Endothelial cell of umbilical vein (primary cell): ENCODE results near the gene ZNF839. TPM values are rescaled to one million over a fixed set of nuclear protein-coding genes. Genes with fewer than 3 reads are reported as not detected.

ENCODE experiments used
- BruUV-seq: library from RNA; stranded (reverse); fragments of 400-500 nt; replicated peaks from 2 replicates; lab custom pipeline; 2021; lab: Mats Ljungman, UMichigan
- CTCF ChIA-PET: fragments of 300-600, 350-600 bp; sonication (Branson Sonifier 250); formaldehyde crosslinking; loops from one replicate; lab custom pipeline; 2021; ENCODE audit warnings: antibody characterized with exemption, inconsistent platforms; lab: Charles Lee
- POLR2A ChIA-PET: fragments of 300-600, 350-600 bp; sonication (Branson Sonifier 250); formaldehyde crosslinking; loops from one replicate; lab custom pipeline; 2021; ENCODE audit warnings: antibody characterized with exemption, inconsistent platforms; lab: Charles Lee
- DNase-seq: peaks from one replicate; pipeline ENCODE4 v3.0.0-alpha.2; 2011; ENCODE audit warnings: low read depth, low spot score
- FAIRE-seq: peaks from 2 replicates; lab custom pipeline; 2011; peaks lifted over from hg19 to GRCh38; lab: Jason Lieb, UNC
- H2AFZ ChIP-seq: 2 replicates; pipeline ENCODE4 v1.6.0; 2012; ENCODE audit warnings: low read depth, low read length, control low read depth, inconsistent platforms
- H3K27ac ChIP-seq: 2 replicates; pipeline ENCODE4 v1.5.1; 2011; ENCODE audit warnings: low read depth, mild to moderate bottlenecking, control low read depth, low read length, moderate library complexity; ENCODE audit not compliant: insufficient read depth
- H3K27me3 ChIP-seq, 2 experiments: 2 replicates each; pipeline versions ENCODE4 v1.6.0 to v1.6.1; 2011; ENCODE audit warnings: low read length in 2 of 2, mixed read lengths in 1 of 2; ENCODE audit not compliant: control insufficient read depth in 2 of 2, insufficient read depth in 2 of 2
- H3K36me3 ChIP-seq, 2 experiments: 2 replicates in 1 of 2; 3 replicates in 1 of 2; pipeline ENCODE4 v1.5.1; 2011; ENCODE audit warnings: low read length in 2 of 2, mild to moderate bottlenecking in 1 of 2, moderate library complexity in 1 of 2; ENCODE audit not compliant: control insufficient read depth in 2 of 2, insufficient read depth in 2 of 2; ENCODE audit errors: extremely low read depth in 1 of 2
- H3K4me1 ChIP-seq: 3 replicates; pipeline ENCODE4 v1.5.1; 2011; ENCODE audit warnings: mild to moderate bottlenecking, low read length; ENCODE audit not compliant: control insufficient read depth, insufficient read depth; ENCODE audit errors: extremely low read depth
- H3K4me2 ChIP-seq: 2 replicates; pipeline ENCODE4 v1.6.1; 2011; ENCODE audit warnings: low read length, control low read depth, mixed read lengths; ENCODE audit not compliant: insufficient read depth
- H3K4me3 ChIP-seq, 3 experiments: fragments of 200-600 bp in 1 of 3; sonication (generic), shearing (Covaris generic) in 1 of 3; replicated peaks in 1 of 3; 2 replicates each; pipeline ENCODE4 v1.5.1; 2011 to 2016; ENCODE audit warnings: control low read depth in 3 of 3, low read length in 3 of 3, mild to moderate bottlenecking in 2 of 3, inconsistent platforms in 1 of 3, low read depth in 1 of 3, moderate library complexity in 1 of 3; ENCODE audit not compliant: insufficient read depth in 1 of 3
- H3K79me2 ChIP-seq: 2 replicates; pipeline ENCODE4 v1.6.0; 2012; ENCODE audit warnings: low read length, inconsistent platforms; ENCODE audit not compliant: control insufficient read depth, insufficient read depth
- H3K9ac ChIP-seq: replicated peaks from 2 replicates; pipeline ENCODE3; 2011; ENCODE audit warnings: low read length, control low read depth; ENCODE audit not compliant: insufficient read depth; ENCODE audit errors: extremely low read depth
- H3K9me1 ChIP-seq: replicated peaks from 3 replicates; pipeline ENCODE4 v1.6.0; 2011; ENCODE audit warnings: mild to moderate bottlenecking, low read length; ENCODE audit not compliant: control insufficient read depth, insufficient read depth; ENCODE audit errors: extremely low read depth
- H3K9me3 ChIP-seq: replicated peaks from 2 replicates; pipeline ENCODE4 v1.5.1; 2012; ENCODE audit warnings: low read length, inconsistent platforms; ENCODE audit not compliant: control insufficient read depth, insufficient read depth
- H4K20me1 ChIP-seq: replicated peaks from 2 replicates; pipeline ENCODE3; 2011; ENCODE audit warnings: mild to moderate bottlenecking, low read length; ENCODE audit not compliant: control insufficient read depth, insufficient read depth; ENCODE audit errors: extremely low read depth
- EZH2 ChIP-seq: IDR thresholded peaks from 2 replicates; pipeline ENCODE4 v1.6.1; 2012; ENCODE audit warnings: borderline replicate concordance, low read depth, mild to moderate bottlenecking, moderate library complexity, low read length, inconsistent platforms; ENCODE audit not compliant: severe bottlenecking
- FOS ChIP-seq: IDR thresholded peaks from 2 replicates; pipeline ENCODE4 v1.6.1; 2011; ENCODE audit warnings: mild to moderate bottlenecking, low read length, moderate library complexity, borderline replicate concordance; ENCODE audit not compliant: insufficient read depth
- GATA2 ChIP-seq: IDR thresholded peaks from 2 replicates; pipeline ENCODE4 v1.7.0; 2011; ENCODE audit warnings: low read depth, mild to moderate bottlenecking, moderate library complexity, mixed read lengths, low read length; ENCODE audit not compliant: insufficient read length, insufficient read depth
- JUN ChIP-seq: IDR thresholded peaks from 2 replicates; pipeline ENCODE4 v1.6.1; 2011; ENCODE audit warnings: borderline replicate concordance, low read depth; ENCODE audit not compliant: insufficient read length, insufficient read depth
- MYC ChIP-seq: IDR thresholded peaks from one replicate; pipeline ENCODE4 v1.6.1; 2011; ENCODE audit warnings: mild to moderate bottlenecking, low read depth, low read length
- POLR2A ChIP-seq: IDR thresholded peaks from 2 replicates; pipeline ENCODE4 v1.6.1; 2012; ENCODE audit warnings: low read depth, mild to moderate bottlenecking, control low read depth, low read length
- POLR2AphosphoS5 ChIP-seq: IDR thresholded peaks from 2 replicates; pipeline ENCODE4 v1.6.1; 2012; ENCODE audit warnings: low read depth, mild to moderate bottlenecking, control low read depth, low read length, moderate library complexity; ENCODE audit not compliant: insufficient read depth
- dilution Hi-C: fragments of 300-500 bp; cut with MboI; formaldehyde crosslinking; loops from one replicate; pipeline ENCODE4 v1.15.0; 2019; ENCODE audit warnings: low sequenced_read_pairs; ENCODE audit not compliant: extremely low pct_ligation_motif_present
- intact Hi-C: fragments of 100-400 bp; cut with micrococcal nuclease; formaldehyde crosslinking; loops from one replicate; pipeline ENCODE4 v1.10.0; 2022
- polyA plus RNA-seq, 4 experiments: library from polyadenylated mRNA; depleted of rRNA in 3 of 4; stranded (reverse) in 3 of 4; unstranded in 1 of 4; fragments of >200 nt; gene quantifications; 2 replicates each; pipeline versions ENCODE4 v1.2.1 to v1.2.3, GENCODE V29; 2011 to 2012; ENCODE audit warnings: missing spikeins in 1 of 4
- total RNA-seq: library from RNA; stranded (reverse); gene quantifications from 2 replicates; pipeline ENCODE4 v1.2.3, GENCODE V29; 2021
- TF ChIP-seq, protein P1 (sequence below): IDR thresholded peaks from 2 replicates; pipeline ENCODE4 v1.6.1; 2011; ENCODE audit not compliant: insufficient read depth, insufficient read length
- TF ChIP-seq, protein P2 (sequence below), 2 donors: IDR thresholded peaks; 1 replicate in 1 of 2; 2 replicates in 1 of 2; pipeline ENCODE4 v1.5.1; 2011; ENCODE audit warnings: low read length in 2 of 2, mild to moderate bottlenecking in 2 of 2, moderate library complexity in 2 of 2, control low read depth in 1 of 2, inconsistent platforms in 1 of 2, low read depth in 1 of 2; ENCODE audit not compliant: insufficient read depth in 1 of 2; ENCODE audit errors: extremely low read depth in 1 of 2

The ZNF839 gene
- total and polyA plus RNA-seq, 2 donors (not counting 3 experiments of a cell fraction or from before 2014, with no cell fraction given) = 9.8 to 12.5 TPM

DNA sequence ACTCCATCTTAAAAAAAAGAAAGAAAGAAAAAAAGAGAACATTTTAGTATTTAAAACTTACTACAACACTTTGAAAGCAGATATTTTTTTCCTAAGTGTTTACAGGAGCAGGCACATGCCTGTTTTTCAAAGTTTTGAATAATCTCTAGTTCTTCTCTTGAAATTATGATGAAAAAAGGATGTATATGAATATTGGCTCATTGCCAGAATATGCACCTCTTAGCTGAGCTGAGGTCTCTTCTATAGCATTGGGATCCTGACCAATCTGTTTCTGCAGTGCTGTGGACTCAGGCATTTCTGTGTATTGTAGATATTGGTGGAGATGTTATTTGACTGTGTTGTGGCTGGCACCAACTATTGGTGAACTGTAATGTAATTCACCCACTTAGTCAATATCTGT lies 58.1 kb downstream of the ZNF839 start:
- BruUV-seq = no TSS peak
- no peak overlapping the region for H2AFZ ChIP-seq
- H3K36me3 ChIP-seq = peaks cover 2 to 5% of the 10 kb centered on the region in 2 experiments
- no peak overlapping the region for H3K4me2 ChIP-seq
- intact Hi-C loops = no loop called here
- no peaks in the 10 kb centered on the region for H3K9me3 ChIP-seq
- H3K9me1 ChIP-seq = no peaks in the 10 kb centered on the region
- no peaks in the 10 kb centered on the region for H3K79me2 ChIP-seq
- ChIA-PET CTCF (no interaction called here), POLR2A (interaction anchor here (0.6 kb wide), 1 partner anchor 26 kb away, joined by 3 read pairs; no protein-coding TSS in a partner anchor)
- H3K4me1 ChIP-seq = no peaks in the 10 kb centered on the region
- no peak overlapping the region for H3K4me3 ChIP-seq
- no peaks in the 10 kb centered on the region for H4K20me1 ChIP-seq
- no peak overlapping the region for H3K27ac ChIP-seq
- no peak overlapping the region for H3K9ac ChIP-seq
- dilution Hi-C loops = no loop called here
- no peak for TF ChIP-seq GATA2
- no peak for TF ChIP-seq FOS
- no peak for TF ChIP-seq POLR2AphosphoS5
- TF ChIP-seq MYC = no peak
- no peak for TF ChIP-seq POLR2A
- DNase-seq = no peak
- no peak for FAIRE-seq
- no peaks in the 10 kb centered on the region for H3K27me3 ChIP-seq

DNA sequence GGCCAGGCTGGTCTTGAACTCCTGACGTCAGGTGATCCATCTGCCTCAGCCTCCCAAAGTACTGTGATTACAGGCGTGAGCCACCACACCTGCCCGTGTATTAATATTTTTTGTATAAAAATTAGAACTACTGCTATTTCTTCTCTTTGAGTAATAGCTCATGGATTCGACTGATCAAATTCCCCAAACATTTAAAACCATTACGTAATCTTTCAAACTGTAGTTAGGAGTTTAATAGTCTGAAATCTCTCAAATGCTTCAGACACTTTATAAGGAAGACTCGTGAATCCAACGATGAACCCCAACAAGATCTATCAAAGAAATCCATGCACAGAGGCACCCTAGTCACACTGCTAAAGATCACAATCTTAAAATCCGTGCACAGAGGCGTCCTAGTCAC lies 59.3 kb downstream of the ZNF839 start:
- Histone ChIP-seq H3K9me1 (no peaks in the 10 kb centered on the region), H2AFZ (no peak overlapping the region), H3K9ac (no peak overlapping the region), H4K20me1 (no peaks in the 10 kb centered on the region), H3K27ac (no peak overlapping the region), H3K4me1 (no peaks in the 10 kb centered on the region), H3K9me3 (no peaks in the 10 kb centered on the region), H3K27me3 (no peaks in the 10 kb centered on the region), H3K79me2 (no peaks in the 10 kb centered on the region), H3K4me3 (no peak overlapping the region), H3K4me2 (no peak overlapping the region), H3K36me3 (peaks cover 2 to 5% of the 10 kb centered on the region in 2 experiments)
- DNase-seq = no peak
- BruUV-seq = no TSS peak
- TF ChIP-seq GATA2 = no peak
- TF ChIP-seq, protein P1, sequence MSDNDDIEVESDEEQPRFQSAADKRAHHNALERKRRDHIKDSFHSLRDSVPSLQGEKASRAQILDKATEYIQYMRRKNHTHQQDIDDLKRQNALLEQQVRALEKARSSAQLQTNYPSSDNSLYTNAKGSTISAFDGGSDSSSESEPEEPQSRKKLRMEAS = no peak
- TF ChIP-seq MYC = no peak
- TF ChIP-seq POLR2A = no peak
- no peak for TF ChIP-seq EZH2
- TF ChIP-seq, protein P2, sequence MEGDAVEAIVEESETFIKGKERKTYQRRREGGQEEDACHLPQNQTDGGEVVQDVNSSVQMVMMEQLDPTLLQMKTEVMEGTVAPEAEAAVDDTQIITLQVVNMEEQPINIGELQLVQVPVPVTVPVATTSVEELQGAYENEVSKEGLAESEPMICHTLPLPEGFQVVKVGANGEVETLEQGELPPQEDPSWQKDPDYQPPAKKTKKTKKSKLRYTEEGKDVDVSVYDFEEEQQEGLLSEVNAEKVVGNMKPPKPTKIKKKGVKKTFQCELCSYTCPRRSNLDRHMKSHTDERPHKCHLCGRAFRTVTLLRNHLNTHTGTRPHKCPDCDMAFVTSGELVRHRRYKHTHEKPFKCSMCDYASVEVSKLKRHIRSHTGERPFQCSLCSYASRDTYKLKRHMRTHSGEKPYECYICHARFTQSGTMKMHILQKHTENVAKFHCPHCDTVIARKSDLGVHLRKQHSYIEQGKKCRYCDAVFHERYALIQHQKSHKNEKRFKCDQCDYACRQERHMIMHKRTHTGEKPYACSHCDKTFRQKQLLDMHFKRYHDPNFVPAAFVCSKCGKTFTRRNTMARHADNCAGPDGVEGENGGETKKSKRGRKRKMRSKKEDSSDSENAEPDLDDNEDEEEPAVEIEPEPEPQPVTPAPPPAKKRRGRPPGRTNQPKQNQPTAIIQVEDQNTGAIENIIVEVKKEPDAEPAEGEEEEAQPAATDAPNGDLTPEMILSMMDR (IDR thresholded peaks at IDR 0.05; ENCODE audit: extremely low read depth in 1 of 2, insufficient read depth in 1 of 2, low read depth in 1 of 2, low read length in 2 of 2) = no peak
- TF ChIP-seq JUN = no peak
- no peak for TF ChIP-seq FOS
- no peak for TF ChIP-seq POLR2AphosphoS5
- no peak for FAIRE-seq
- dilution Hi-C loops = no loop called here
- intact Hi-C loops = no loop called here
- CTCF ChIA-PET = no interaction called here
- POLR2A ChIA-PET = no interaction called here
